Posterior cingulate gyrus (tissue), 11 donors: ENCODE data around the gene TUBGCP2.

Experiments
- DNase-seq, 10 donors: peaks; one replicate each; pipeline versions ENCODE4 v3.0.0 to v3.0.0-alpha.2; 2020 to 2021; ENCODE audit warnings: mixed read lengths in 3 of 10
- intact Hi-C: fragments of 100-400 bp; cut with DNase I; formaldehyde crosslinking; loops from one replicate; pipeline ENCODE4 v1.15.1; 2023

The TUBGCP2 gene

GRCh38 chr10:133253361-133253955, 55.2 kb downstream of the TUBGCP2 start:
- no peak for DNase-seq
- intact Hi-C loops: no loop called here

- DNase-seq: no peak
- intact Hi-C loops: no loop called here
Observed at GRCh38 chr10:133252223-133252552, 56.5 kb downstream of the TUBGCP2 start.

- DNase-seq: no peak
- intact Hi-C loops: no loop called here
Observed at GRCh38 chr10:133251388-133252222, 57.1 kb downstream of the TUBGCP2 start.

- intact Hi-C loops: no loop called here
- DNase-seq: no peak
Observed at GRCh38 chr10:133249975-133250754, 58.5 kb downstream of the TUBGCP2 start.

GRCh38 chr10:133249094-133249780, 59.4 kb downstream of the TUBGCP2 start:
- no peak for DNase-seq
- intact Hi-C loops: no loop called here

DNA sequence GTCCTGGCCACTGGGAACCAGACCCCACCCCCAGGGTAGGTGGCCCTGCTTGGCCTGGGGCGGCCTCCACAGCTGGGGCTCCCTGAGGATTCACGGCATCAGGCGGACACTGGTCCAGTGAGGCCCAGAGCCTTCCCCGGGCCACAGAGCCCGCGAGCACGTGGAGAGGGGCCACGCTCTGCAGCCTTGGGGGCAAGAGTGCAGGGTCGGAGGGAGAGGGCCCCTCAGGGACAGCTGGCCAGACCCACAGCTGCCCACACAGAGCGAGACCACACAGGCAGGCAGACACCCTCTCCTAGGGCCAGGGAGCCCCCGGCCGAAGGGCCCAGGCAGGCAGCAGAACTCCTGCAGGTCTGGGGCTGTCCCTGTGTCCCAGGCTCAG, 60.3 kb downstream of the TUBGCP2 start:
- DNase-seq: no peak

DNA sequence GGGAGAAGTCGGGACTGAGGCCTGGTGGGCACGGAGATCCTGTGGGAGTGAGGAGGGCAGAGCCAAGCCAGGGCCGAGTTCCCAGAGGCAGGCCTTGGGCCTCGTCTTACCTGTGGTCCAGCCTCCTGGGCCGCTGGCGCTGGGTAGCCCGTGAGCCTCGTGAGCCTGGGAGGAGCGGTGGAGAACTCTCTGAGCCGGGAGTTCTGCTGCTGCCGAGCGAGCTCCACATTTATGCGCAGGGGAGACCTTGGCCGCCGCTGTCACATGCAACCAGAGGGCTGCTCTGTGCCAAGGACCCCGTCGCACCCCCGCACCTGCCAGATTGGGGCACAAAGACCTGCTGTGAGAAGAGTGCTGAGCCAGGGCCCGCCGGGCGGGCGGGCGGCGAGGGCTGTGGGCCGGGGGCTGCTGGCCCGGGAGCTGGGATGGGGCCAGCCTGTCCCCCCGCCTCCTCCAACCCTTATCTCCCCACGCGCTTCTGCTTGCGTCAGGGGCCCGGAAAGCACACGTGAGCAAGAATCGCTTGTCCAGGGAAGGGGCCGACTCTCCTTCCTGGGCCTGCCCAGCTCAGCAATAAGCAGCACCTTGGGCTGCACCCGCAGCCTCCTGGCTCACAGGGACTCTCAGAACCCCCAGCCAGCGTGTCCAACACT, 60.9 kb downstream of the TUBGCP2 start:
- no peak for DNase-seq
- intact Hi-C loops: no loop called here

More for the DNA sequence above, 60.3 kb downstream of the TUBGCP2 start:
- intact Hi-C loops: no loop called here

- intact Hi-C loops: no loop called here
- DNase-seq: no peak
Observed at GRCh38 chr10:133246236-133246626, 62.4 kb downstream of the TUBGCP2 start.

- intact Hi-C loops: no loop called here
Observed at GRCh38 chr10:133245439-133246235, 63.0 kb downstream of the TUBGCP2 start.

DNA sequence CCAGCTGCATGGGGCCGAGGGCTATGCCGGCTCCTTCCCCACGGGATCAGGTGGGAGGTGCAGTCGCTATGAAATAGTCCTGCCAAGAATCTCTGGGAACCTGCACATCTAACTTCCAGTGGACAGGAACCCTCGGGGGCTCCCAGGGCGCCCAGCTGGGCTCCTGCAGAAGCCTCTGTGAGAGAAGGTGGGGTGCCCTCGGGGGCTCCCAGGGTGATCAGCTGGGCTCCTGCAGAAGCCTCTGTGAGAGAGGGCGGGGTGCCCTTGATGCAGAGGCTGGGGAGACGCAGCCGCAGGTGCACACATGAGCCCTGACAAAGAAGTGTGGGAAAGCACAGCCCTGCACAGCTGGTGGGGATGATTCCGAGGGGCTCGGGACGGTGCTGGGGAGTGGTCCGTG, 65.1 kb downstream of the TUBGCP2 start:
- intact Hi-C loops: no loop called here
- DNase-seq: no peak

More at GRCh38 chr10:133245439-133246235, 63.0 kb downstream of the TUBGCP2 start:
- DNase-seq: no peak

DNA sequence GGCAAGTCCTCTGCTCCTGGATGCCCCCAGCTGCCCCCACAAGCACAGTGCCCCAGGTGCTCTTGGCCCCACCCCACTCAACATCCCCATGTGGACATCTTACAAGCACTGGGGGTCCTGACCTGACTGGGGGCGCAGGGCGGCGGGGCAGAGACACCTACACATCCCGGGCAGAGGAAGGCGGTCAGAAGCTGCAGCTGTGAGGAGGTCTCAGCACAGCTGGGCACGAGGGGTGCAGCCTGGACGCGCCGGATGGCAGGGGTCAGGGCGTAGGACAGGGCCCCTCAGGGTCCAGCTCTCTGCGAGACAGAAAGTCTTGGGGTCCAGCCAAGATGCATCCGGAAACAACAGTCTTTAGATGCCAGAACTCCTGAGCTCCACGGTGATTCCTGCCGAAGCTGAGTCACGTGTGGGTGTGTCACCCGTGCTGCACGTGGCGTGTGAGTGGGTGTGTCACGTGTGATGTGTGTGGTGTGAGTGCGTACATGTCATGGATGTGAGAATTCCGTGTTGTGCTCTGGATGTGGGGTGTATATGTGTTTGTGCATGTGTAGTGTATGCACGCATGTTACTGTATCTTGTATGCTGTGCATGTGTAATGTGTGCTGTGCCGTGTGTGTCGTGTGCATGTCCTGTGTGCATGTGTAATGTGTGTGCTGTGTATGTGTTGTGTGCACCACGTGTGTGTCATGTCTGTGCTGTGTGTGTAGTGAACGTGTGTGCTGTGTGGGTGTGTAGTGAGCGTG, 65.9 kb downstream of the TUBGCP2 start:
- intact Hi-C loops: no loop called here
- no peak for DNase-seq

DNA sequence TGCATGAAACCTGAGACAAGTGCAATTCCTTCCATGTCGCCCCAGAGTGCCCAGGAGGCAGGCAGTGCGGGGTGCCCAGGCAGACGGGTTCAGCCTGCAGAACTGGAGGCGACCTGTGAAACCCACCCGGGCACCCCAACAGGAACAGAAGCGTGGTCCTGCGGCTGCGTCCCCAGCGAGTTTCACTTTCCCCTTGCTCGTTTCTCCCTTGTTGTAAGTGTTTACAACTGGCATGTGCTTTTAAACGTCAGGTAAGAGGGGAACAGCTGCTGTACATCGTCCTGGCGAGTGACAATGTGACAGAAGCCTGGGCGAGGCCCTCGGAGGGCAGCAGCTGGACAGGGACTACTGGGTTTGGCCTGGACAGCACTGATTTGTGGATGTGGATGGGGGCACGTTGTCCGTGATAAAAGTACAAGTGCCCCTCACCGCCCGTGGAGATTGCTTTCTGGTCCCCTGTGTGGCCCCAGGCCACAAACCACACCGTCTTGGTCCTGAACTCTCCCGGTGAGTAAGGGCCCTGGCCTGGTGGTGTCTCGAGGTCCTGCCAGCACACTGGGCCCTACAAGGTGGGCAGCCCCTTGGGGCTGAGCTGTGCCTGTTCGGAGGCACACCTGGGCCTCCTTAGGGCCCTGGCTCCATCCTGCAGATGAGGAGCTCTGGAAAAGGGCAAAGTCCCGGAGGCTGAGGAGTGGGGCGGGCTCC, 67.0 kb downstream of the TUBGCP2 start:
- intact Hi-C loops: no loop called here
- no peak for DNase-seq

- no peak for DNase-seq
- intact Hi-C loops: no loop called here
Observed at GRCh38 chr10:133239990-133240389, 68.7 kb downstream of the TUBGCP2 start.

- no peak for DNase-seq
- intact Hi-C loops: no loop called here
Observed at GRCh38 chr10:133238466-133238804, 70.2 kb downstream of the TUBGCP2 start.

- no peak for DNase-seq
- intact Hi-C loops: no loop called here
Observed at GRCh38 chr10:133237588-133238465, 70.8 kb downstream of the TUBGCP2 start, which contains the start of gene VENTX. TSS of gene VENTX (plus strand) at chr10:133237855. CDS start at chr10:133237915, 60 bp downstream.

GRCh38 chr10:133237241-133237587, 71.5 kb downstream of the TUBGCP2 start:
- no peak for DNase-seq
- intact Hi-C loops: no loop called here
